ENCODE data around the gene E2F4. TPM values are rescaled to one million over a fixed set of nuclear protein-coding genes. Genes with fewer than 3 reads are reported as not detected.

The E2F4 gene
- total and polyA plus RNA-seq, 2 of the 13 experiments (the other 11 are each of a cell fraction or from before 2014, with no cell fraction given), result 84.8 to 91.2 TPM

DNA sequence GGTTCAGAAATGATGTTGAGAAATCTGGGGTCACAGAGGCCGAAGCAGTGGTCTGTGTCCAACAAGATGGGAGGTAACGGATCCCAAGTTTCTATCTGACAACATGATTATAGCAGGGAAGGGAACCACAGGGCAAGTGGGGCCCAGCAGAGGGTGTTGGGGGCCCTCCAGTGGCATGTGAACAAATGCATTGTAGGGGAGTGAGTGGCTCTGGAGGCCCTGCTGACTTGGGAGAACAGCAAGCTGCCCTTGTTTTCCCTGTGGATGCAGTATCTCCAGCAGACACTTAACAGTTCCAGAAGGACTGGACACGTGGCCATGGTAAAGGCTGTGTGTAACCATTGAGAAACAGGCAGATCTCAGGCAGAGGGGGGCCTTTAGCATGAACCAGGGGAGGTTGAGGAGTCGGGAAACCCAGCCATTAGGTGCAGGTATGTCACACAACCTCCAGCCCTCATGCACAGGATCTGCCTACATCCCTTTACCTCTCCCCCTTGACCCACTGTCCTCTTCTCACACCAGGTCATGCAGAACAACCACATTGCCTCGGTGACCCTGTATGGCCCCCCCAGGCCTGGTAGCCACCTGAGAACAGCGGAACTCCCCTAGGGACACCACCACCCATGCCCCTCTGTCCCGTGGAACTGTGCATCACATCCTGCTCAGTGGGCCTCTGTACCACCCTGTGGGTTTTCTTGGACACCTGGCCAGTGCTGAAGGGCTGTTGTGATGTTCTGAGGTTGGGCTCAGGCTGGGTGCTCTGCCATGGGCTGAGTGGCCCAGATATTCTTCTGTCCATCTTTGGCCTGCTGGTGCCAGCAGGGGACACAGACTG lies 45.2 kb upstream of the E2F4 start (continued):
- TF ChIP-seq ZNF496 (CRISPR knock-in tag; IDR thresholded peaks at IDR 0.05; ENCODE audit: insufficient replicate concordance), result no peak
- no peak for TF ChIP-seq ZMYM3 (CRISPR knock-in tag; IDR thresholded peaks at IDR 0.05)
- TF ChIP-seq ZFX (CRISPR knock-in tag; IDR thresholded peaks at IDR 0.05; ENCODE audit: low read depth), result no peak
- TF ChIP-seq HES4 (CRISPR knock-in tag; IDR thresholded peaks at IDR 0.05; ENCODE audit: borderline replicate concordance), result no peak
- no peak for TF ChIP-seq GATAD1 (CRISPR knock-in tag; IDR thresholded peaks at IDR 0.05)
- TF ChIP-seq JUNB (CRISPR knock-in tag; IDR thresholded peaks at IDR 0.05; ENCODE audit: borderline replicate concordance), result no peak
- no peak for TF ChIP-seq HNF4A (CRISPR knock-in tag; IDR thresholded peaks at IDR 0.05)
- peak in 1 of 2 experiments; percentile 51; a peak in 1 of 4 replicates for TF ChIP-seq POLR2A (IDR thresholded peaks at IDR 0.05; ENCODE audit: insufficient read depth in 1 of 2, low read depth in 2 of 2, low read length in 2 of 2)
- no peak for TF ChIP-seq MAFF (IDR thresholded peaks at IDR 0.05; ENCODE audit: low read depth, low read length)
- peak; percentile 59 for TF ChIP-seq CTCF (CRISPR knock-in tag; IDR thresholded peaks at IDR 0.05)
- TF ChIP-seq FOXJ3 (CRISPR knock-in tag; IDR thresholded peaks at IDR 0.05; ENCODE audit: borderline replicate concordance), result no peak
- TF ChIP-seq UBTF (CRISPR knock-in tag; IDR thresholded peaks at IDR 0.05), result no peak
- peak; percentile 4; the same call in 1 of the 2 replicates for TF ChIP-seq PAF1 (CRISPR knock-in tag; IDR thresholded peaks at IDR 0.05)
- TF ChIP-seq, protein P1, sequence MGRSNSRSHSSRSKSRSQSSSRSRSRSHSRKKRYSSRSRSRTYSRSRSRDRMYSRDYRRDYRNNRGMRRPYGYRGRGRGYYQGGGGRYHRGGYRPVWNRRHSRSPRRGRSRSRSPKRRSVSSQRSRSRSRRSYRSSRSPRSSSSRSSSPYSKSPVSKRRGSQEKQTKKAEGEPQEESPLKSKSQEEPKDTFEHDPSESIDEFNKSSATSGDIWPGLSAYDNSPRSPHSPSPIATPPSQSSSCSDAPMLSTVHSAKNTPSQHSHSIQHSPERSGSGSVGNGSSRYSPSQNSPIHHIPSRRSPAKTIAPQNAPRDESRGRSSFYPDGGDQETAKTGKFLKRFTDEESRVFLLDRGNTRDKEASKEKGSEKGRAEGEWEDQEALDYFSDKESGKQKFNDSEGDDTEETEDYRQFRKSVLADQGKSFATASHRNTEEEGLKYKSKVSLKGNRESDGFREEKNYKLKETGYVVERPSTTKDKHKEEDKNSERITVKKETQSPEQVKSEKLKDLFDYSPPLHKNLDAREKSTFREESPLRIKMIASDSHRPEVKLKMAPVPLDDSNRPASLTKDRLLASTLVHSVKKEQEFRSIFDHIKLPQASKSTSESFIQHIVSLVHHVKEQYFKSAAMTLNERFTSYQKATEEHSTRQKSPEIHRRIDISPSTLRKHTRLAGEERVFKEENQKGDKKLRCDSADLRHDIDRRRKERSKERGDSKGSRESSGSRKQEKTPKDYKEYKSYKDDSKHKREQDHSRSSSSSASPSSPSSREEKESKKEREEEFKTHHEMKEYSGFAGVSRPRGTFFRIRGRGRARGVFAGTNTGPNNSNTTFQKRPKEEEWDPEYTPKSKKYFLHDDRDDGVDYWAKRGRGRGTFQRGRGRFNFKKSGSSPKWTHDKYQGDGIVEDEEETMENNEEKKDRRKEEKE (IDR thresholded peaks at IDR 0.05), result no peak
- TF ChIP-seq CBX2 (IDR thresholded peaks at IDR 0.05; ENCODE audit: low read depth, low read length), result no peak
- TF ChIP-seq CBX2 (CRISPR knock-in tag; IDR thresholded peaks at IDR 0.05; ENCODE audit: low read depth), result no peak
- no peak for TF ChIP-seq ZNF501 (CRISPR knock-in tag; IDR thresholded peaks at IDR 0.05)
- TF ChIP-seq KLF12 (CRISPR knock-in tag; IDR thresholded peaks at IDR 0.05; ENCODE audit: borderline replicate concordance), result no peak
- TF ChIP-seq CHCHD3 (CRISPR knock-in tag; IDR thresholded peaks at IDR 0.05), result no peak
- TF ChIP-seq PRPF4 (IDR thresholded peaks at IDR 0.05; ENCODE audit: low read depth, low read length, poor library complexity, severe bottlenecking), result no peak
- TF ChIP-seq, protein P2, sequence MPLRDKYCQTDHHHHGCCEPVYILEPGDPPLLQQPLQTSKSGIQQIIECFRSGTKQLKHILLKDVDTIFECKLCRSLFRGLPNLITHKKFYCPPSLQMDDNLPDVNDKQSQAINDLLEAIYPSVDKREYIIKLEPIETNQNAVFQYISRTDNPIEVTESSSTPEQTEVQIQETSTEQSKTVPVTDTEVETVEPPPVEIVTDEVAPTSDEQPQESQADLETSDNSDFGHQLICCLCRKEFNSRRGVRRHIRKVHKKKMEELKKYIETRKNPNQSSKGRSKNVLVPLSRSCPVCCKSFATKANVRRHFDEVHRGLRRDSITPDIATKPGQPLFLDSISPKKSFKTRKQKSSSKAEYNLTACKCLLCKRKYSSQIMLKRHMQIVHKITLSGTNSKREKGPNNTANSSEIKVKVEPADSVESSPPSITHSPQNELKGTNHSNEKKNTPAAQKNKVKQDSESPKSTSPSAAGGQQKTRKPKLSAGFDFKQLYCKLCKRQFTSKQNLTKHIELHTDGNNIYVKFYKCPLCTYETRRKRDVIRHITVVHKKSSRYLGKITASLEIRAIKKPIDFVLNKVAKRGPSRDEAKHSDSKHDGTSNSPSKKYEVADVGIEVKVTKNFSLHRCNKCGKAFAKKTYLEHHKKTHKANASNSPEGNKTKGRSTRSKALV (CRISPR knock-in tag; IDR thresholded peaks at IDR 0.05), result no peak
- TF ChIP-seq RORA (CRISPR knock-in tag; IDR thresholded peaks at IDR 0.05), result no peak
